ENCODE data around the gene C2CD2L.
"Not testable (repeated sequence)": the region's sequence is repeated elsewhere in the genome, so short reads cannot be mapped to it uniquely, and the experiment has no call there.

Gene C2CD2L

GRCh38 chr11:119106564-119107537 is at the start of gene C2CD2L:
C2CD2L (plus strand) TSS chr11:119107344; CDS start chr11:119107742, 398 bp downstream.
- peak; percentile 92 for DNase-seq

- not testable (repeated sequence) for DNase-seq
These were observed 48.0 kb upstream of the C2CD2L start for GRCh38 chr11:119059128-119059527.

- DNase-seq: no peak
These were observed 45.9 kb upstream of the C2CD2L start for GRCh38 chr11:119061256-119061655.

- no peak for DNase-seq
These were observed 44.4 kb upstream of the C2CD2L start for GRCh38 chr11:119062779-119063178.

GRCh38 chr11:119065369-119065768 is 41.8 kb upstream of the C2CD2L start:
- DNase-seq: peak; percentile 63

GRCh38 chr11:119067371-119068222 is 39.5 kb upstream of the C2CD2L start, which contains the start of gene VPS11:
VPS11 (plus strand) TSS chr11:119067818; CDS start chr11:119067824, 6 bp downstream.
- DNase-seq: peak; percentile 97

- no peak for DNase-seq
These were observed 29.3 kb upstream of the C2CD2L start for GRCh38 chr11:119077839-119078238.

- DNase-seq: no peak
These were observed 28.3 kb upstream of the C2CD2L start for GRCh38 chr11:119078675-119079420.

- peak; percentile 55 for DNase-seq
These were observed 25.4 kb upstream of the C2CD2L start for GRCh38 chr11:119081682-119082260.

- DNase-seq: peak; percentile 94
These were observed 22.3 kb upstream of the C2CD2L start, which contains the start of gene HMBS for GRCh38 chr11:119084663-119085436. HMBS (plus strand) TSS chr11:119084881; CDS start chr11:119085034, 153 bp downstream.

GRCh38 chr11:119085437-119085847 is 21.7 kb upstream of the C2CD2L start:
- no peak for DNase-seq

GRCh38 chr11:119087123-119087522 is 20.0 kb upstream of the C2CD2L start:
- no peak for DNase-seq

- DNase-seq: no peak
These were observed 19.4 kb upstream of the C2CD2L start for GRCh38 chr11:119087747-119088241.

- DNase-seq: no peak
These were observed 18.7 kb upstream of the C2CD2L start for GRCh38 chr11:119088406-119088805.

- DNase-seq: no peak
These were observed 17.8 kb upstream of the C2CD2L start for GRCh38 chr11:119089319-119089718.

- DNase-seq: no peak
These were observed 16.0 kb upstream of the C2CD2L start for GRCh38 chr11:119091178-119091577.

GRCh38 chr11:119091966-119092879 is 14.9 kb upstream of the C2CD2L start:
- no peak for DNase-seq

- DNase-seq: no peak
These were observed 14.0 kb upstream of the C2CD2L start for GRCh38 chr11:119092880-119093842.
